GM12878 (cell line): ENCODE data around the gene TNP2. TPM values are rescaled to one million over a fixed set of nuclear protein-coding genes. Genes with fewer than 3 reads are reported as not detected.

ENCODE experiments used
- ATAC-seq: fragments of 200-7000 bp; cut with Tn5 transposase; 3 replicates; pipeline ENCODE4 v1.9.1; 2020; ENCODE audit warnings: mild to moderate bottlenecking, moderate library complexity
- BruUV-seq: library from RNA; stranded (reverse); fragments of 400-500 nt; replicated peaks from 2 replicates; lab custom pipeline; 2021; lab: Mats Ljungman, UMichigan
- CTCF ChIA-PET: fragments of 300-600 bp; sonication (Branson Sonifier 250); formaldehyde crosslinking; extraction: SDS; loops from one replicate; lab custom pipeline; 2021; ENCODE audit warnings: inconsistent platforms; lab: Yijun Ruan, JAX
- POLR2A ChIA-PET: fragments of 350-600 bp; formaldehyde crosslinking; extraction: SDS; loops from one replicate; lab custom pipeline; 2021; ENCODE audit warnings: inconsistent platforms; lab: Charles Lee
- RAD21 ChIA-PET: fragments of 300-600 bp; sonication (Branson Sonifier 250); formaldehyde crosslinking; loops from one replicate; lab custom pipeline; 2023; ENCODE audit warnings: antibody characterized with exemption; ENCODE audit not compliant: unreplicated experiment; lab: Charles Lee
- SMC1A ChIA-PET: fragments of 300-600 bp; sonication (Branson Sonifier 250); formaldehyde crosslinking; loops from one replicate; lab custom pipeline; 2023; ENCODE audit not compliant: unreplicated experiment, uncharacterized antibody; lab: Charles Lee
- DNase-seq: peaks from one replicate; pipeline ENCODE4 v3.0.0-alpha.2; 2011; ENCODE audit warnings: low read depth, low spot score
- FAIRE-seq: peaks from 3 replicates; lab custom pipeline; 2011; peaks lifted over from hg19 to GRCh38; lab: Jason Lieb, UNC
- H2AFZ ChIP-seq: 2 replicates; pipeline ENCODE4 v1.6.0; 2011; ENCODE audit warnings: low read depth, low read length, control low read depth; ENCODE audit not compliant: control insufficient read depth
- H3K27ac ChIP-seq: 2 replicates; pipeline ENCODE4 v1.5.1; 2011; ENCODE audit warnings: control low read depth; ENCODE audit not compliant: control insufficient read depth, insufficient read depth
- H3K27me3 ChIP-seq, 2 experiments: replicated peaks in 1 of 2; 2 replicates each; pipeline versions ENCODE4 v1.6.0 to v1.6.1; 2011; ENCODE audit warnings: low read length in 1 of 2; ENCODE audit not compliant: control insufficient read depth in 2 of 2, insufficient read depth in 2 of 2
- H3K36me3 ChIP-seq, 2 experiments: 2 replicates each; pipeline ENCODE4 v1.5.1; 2011; ENCODE audit warnings: low read length in 1 of 2; ENCODE audit not compliant: control insufficient read depth in 2 of 2, insufficient read depth in 2 of 2
- H3K4me1 ChIP-seq: 2 replicates; pipeline ENCODE4 v1.6.1; 2011; ENCODE audit warnings: mild to moderate bottlenecking, low read length, moderate library complexity, mixed read lengths; ENCODE audit not compliant: control insufficient read depth, insufficient read depth
- H3K4me2 ChIP-seq: 2 replicates; pipeline ENCODE4 v1.6.0; 2011; ENCODE audit warnings: control low read depth; ENCODE audit not compliant: control insufficient read depth, insufficient read depth
- H3K4me3 ChIP-seq: fragments of 200-600 bp; sonication (generic); 2 replicates; pipeline ENCODE4 v1.5.1; 2016
- H3K79me2 ChIP-seq: 2 replicates; pipeline ENCODE4 v1.6.0; 2011; ENCODE audit warnings: low read length; ENCODE audit not compliant: control insufficient read depth, insufficient read depth
- H3K9ac ChIP-seq: 2 replicates; pipeline ENCODE4 v1.8.0; 2011; ENCODE audit warnings: low read length, control low read depth, mixed read lengths; ENCODE audit not compliant: control insufficient read depth, insufficient read depth
- H3K9me3 ChIP-seq: replicated peaks from 3 replicates; pipeline ENCODE4 v1.5.1; 2011; ENCODE audit warnings: mild to moderate bottlenecking, low read length; ENCODE audit not compliant: control insufficient read depth, insufficient read depth
- H4K20me1 ChIP-seq: 2 replicates; pipeline ENCODE4 v1.6.0; 2011; ENCODE audit not compliant: control insufficient read depth, insufficient read depth
- BHLHE40 ChIP-seq, 2 experiments: fragments of 450-650 bp in 1 of 2; IDR thresholded peaks; 2 replicates each; pipeline ENCODE4 v1.6.1; 2011 to 2017; ENCODE audit warnings: low read depth in 2 of 2, borderline replicate concordance in 1 of 2, improper control_type of control experiment in 1 of 2, low read length in 1 of 2, mild to moderate bottlenecking in 1 of 2
- CREB1 ChIP-seq: IDR thresholded peaks from 2 replicates; pipeline ENCODE4 v1.6.1; 2012; ENCODE audit warnings: low read depth, mild to moderate bottlenecking, inconsistent platforms
- E4F1 ChIP-seq: fragments of 450-650 bp; IDR thresholded peaks from 2 replicates; pipeline ENCODE4 v1.6.1; 2018; ENCODE audit warnings: borderline replicate concordance, mild to moderate bottlenecking; ENCODE audit not compliant: partially characterized antibody
- PAX5 ChIP-seq: IDR thresholded peaks from 2 replicates; pipeline ENCODE4 v1.6.1; 2011; ENCODE audit warnings: low read depth, low read length, borderline replicate concordance
- PAX8 ChIP-seq: fragments of 450-650 bp; IDR thresholded peaks from 2 replicates; pipeline ENCODE4 v1.6.1; 2017; ENCODE audit warnings: mild to moderate bottlenecking, moderate library complexity
- PRDM15 ChIP-seq: fragments of 450-650 bp; formaldehyde crosslinking; IDR thresholded peaks from 2 replicates; pipeline ENCODE4 v1.4.0; 2020; ENCODE audit warnings: mild to moderate bottlenecking, moderate library complexity
- RBBP5 ChIP-seq: fragments of 200-600 bp; sonication (generic); conservative IDR thresholded peaks from 2 replicates; pipeline ENCODE4 v1.6.1; 2016
- SIN3A ChIP-seq: IDR thresholded peaks from 2 replicates; pipeline ENCODE4 v1.6.1; 2012; ENCODE audit warnings: low read depth, low read length, improper control_type of control experiment
- SIX5 ChIP-seq: IDR thresholded peaks from 2 replicates; pipeline ENCODE4 v1.6.1; 2011; ENCODE audit warnings: mild to moderate bottlenecking, low read depth, low read length, moderate library complexity; ENCODE audit not compliant: severe bottlenecking
- SMAD5 ChIP-seq: IDR thresholded peaks from 2 replicates; pipeline ENCODE4 v1.6.1; 2016; ENCODE audit warnings: antibody characterized with exemption, low read depth
- ZNF384 ChIP-seq: IDR thresholded peaks from 2 replicates; pipeline ENCODE4 v1.6.1; 2012; ENCODE audit warnings: low read depth, mild to moderate bottlenecking, low read length, improper control_type of control experiment, borderline replicate concordance
- WGBS: methylation state at CpG from one replicate; pipeline ENCODE4 v1.1.6; 2016; ENCODE audit warnings: low lambda C conversion rate; ENCODE audit not compliant: insufficient replicate concordance, insufficient coverage; ENCODE audit errors: missing lambda C conversion rate; 5-methylcytosine and 5-hydroxymethylcytosine counted together
- in situ Hi-C: fragments of 300-500 bp; cut with MboI; formaldehyde crosslinking; loops from 9 replicates; pipeline ENCODE4 v1.14.3; 2018; ENCODE audit warnings: mixed read lengths
- intact Hi-C: fragments of 100-400 bp; cut with micrococcal nuclease; formaldehyde crosslinking; loops from one replicate; pipeline ENCODE4 v1.14.2; 2022; ENCODE audit not compliant: unreplicated experiment
- polyA plus RNA-seq, 11 experiments: library from polyadenylated mRNA; depleted of rRNA in 4 of 11; unstranded in 6 of 11; stranded (reverse) in 5 of 11; fragments of >200 nt; fragmentation: Nextera tagmentation in 4 of 11; fragmentation: Illumina TruSeq in 1 of 11; extraction: Ambion mirVana in 4 of 11; extraction: Trizol in 1 of 11; gene quantifications; 1 replicate in 1 of 11; 2 replicates in 10 of 11; pipeline versions ENCODE4 v1.2.1 to v1.2.3, GENCODE V29; 2011 to 2016; ENCODE audit warnings: inconsistent platforms in 2 of 11, missing spikeins in 2 of 11, low read depth in 1 of 11
- total RNA-seq, 4 experiments: library from RNA; depleted of rRNA in 3 of 4; stranded (reverse); fragments of >200 nt in 3 of 4; fragmentation: Illumina TruSeq in 1 of 4; extraction: Trizol in 1 of 4; gene quantifications; 2 replicates each; pipeline versions ENCODE4 v1.2.1 to v1.2.3, GENCODE V29; 2013 to 2021
- TF ChIP-seq, protein P1 (sequence below): IDR thresholded peaks from 2 replicates; pipeline ENCODE4 v1.6.1; 2012; ENCODE audit warnings: low read depth, low read length, improper control_type of control experiment

The TNP2 gene
- total and polyA plus RNA-seq, 10 of the 15 experiments (the other 5 are each of a cell fraction or from before 2014, with no cell fraction given): not detected

DNA sequence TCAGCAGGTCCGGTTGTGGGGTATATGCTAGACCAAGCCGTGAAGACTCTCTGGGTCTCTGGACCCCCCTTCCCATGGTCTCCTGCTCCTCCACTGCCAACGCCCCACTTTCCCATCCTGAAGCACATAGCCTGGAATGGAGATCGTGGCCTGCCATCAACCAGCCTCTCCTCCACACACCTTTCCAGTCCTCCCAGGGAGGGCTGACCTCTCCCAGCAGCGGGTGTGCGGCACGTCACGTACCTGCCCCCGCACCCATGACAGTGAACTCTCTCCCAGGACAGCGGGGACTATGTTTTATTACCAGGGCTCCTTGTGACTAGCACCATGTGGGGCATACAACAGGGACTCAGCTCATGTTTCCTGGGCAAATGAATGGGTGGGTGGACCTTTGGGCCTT lies 2.5 kb upstream of the TNP2 start (continued):
- TF ChIP-seq PRDM15 (CRISPR knock-in tag) (no peak), PAX8 (no peak), SIX5 (no peak)

DNA sequence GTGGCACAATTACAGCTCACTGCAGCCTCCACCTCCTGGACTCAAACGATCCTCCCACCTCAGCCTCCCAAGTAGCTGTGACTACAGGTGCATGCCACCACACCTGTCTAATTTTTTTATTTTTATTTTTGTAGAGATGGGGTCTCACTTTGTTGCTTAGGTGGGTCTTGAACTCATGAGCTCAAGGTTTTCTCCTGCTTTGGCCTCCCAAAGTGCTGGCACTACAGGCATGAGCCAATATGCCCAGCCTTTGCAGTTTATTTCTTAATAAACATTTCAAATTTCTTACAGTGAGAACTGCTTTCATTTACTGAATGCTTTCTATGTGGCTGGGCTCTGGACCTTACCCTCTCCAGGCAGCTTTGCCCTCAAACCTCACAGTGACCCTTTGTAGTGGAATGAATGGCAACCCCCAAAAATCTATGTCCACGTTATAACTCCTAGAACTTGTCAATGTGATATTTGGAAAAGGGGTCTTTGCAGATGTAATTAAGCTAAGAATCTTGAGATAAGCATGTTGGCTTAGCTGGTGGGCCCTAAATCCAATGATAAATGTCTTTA lies 1.6 kb upstream of the TNP2 start:
- intact Hi-C loops: no loop called here
- H3K4me3 ChIP-seq: no peak overlapping the region
- SMC1A ChIA-PET: interaction anchor here (1.3 to 4.8 kb wide), 3 partner anchors 13 to 26 kb away, joined by 3 to 13 read pairs (median 5); no protein-coding TSS in a partner anchor
- in situ Hi-C loops: no loop called here
- no peaks in the 10 kb centered on the region for H3K79me2 ChIP-seq
- CTCF ChIA-PET: no interaction called here
- H3K4me2 ChIP-seq: no peak overlapping the region
- no peak overlapping the region for H3K27ac ChIP-seq
- no peaks in the 10 kb centered on the region; the same call in 2 of the 3 replicates for H3K9me3 ChIP-seq
- RAD21 ChIA-PET: interaction anchor here (0.6 kb wide), 1 partner anchor 48 kb away, joined by 3 read pairs; no protein-coding TSS in a partner anchor
- 21% methylated on average over 2 of the region's 2 CpGs for WGBS
- H3K36me3 ChIP-seq: no peaks in the 10 kb centered on the region
- H2AFZ ChIP-seq: no peak overlapping the region
- ATAC-seq: no peak
- no TSS peak for BruUV-seq
- POLR2A ChIA-PET: interaction anchor here (0.9 to 1.5 kb wide), 3 partner anchors 13 to 24 kb away, joined by 3 read pairs; partner anchors contain the start of gene SOCS1
- no peaks in the 10 kb centered on the region for H3K4me1 ChIP-seq
- no peaks in the 10 kb centered on the region for H3K27me3 ChIP-seq
- no peak for DNase-seq
- no peak for FAIRE-seq
- H3K9ac ChIP-seq: no peak overlapping the region
- H4K20me1 ChIP-seq: no peaks in the 10 kb centered on the region
- TF ChIP-seq PAX5 (no peak), ZNF384 (no peak), CREB1 (no peak), RBBP5 (no peak), BHLHE40 (IDR thresholded peaks at IDR 0.05; ENCODE audit: borderline replicate concordance in 1 of 2, low read depth in 2 of 2, low read length in 1 of 2) (no peak), E4F1 (no peak), SMAD5 (no peak), SIN3A (no peak)
- TF ChIP-seq, protein P1, sequence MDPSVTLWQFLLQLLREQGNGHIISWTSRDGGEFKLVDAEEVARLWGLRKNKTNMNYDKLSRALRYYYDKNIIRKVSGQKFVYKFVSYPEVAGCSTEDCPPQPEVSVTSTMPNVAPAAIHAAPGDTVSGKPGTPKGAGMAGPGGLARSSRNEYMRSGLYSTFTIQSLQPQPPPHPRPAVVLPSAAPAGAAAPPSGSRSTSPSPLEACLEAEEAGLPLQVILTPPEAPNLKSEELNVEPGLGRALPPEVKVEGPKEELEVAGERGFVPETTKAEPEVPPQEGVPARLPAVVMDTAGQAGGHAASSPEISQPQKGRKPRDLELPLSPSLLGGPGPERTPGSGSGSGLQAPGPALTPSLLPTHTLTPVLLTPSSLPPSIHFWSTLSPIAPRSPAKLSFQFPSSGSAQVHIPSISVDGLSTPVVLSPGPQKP: no peak
